Left hindlimb (tissue), 1 donor: ENCODE results near the gene PATJ.

Source experiments
- DNase-seq: peaks from one replicate; pipeline ENCODE4 v3.0.0-alpha.2; 2018

PATJ gene

GRCh38 chr1:62011006-62011405 is 268.7 kb downstream of the PATJ start:
- no peak for DNase-seq

GRCh38 chr1:62012095-62012494 is 269.8 kb downstream of the PATJ start:
- no peak for DNase-seq

GRCh38 chr1:62012836-62013235 is 270.6 kb downstream of the PATJ start:
- peak; percentile 90 for DNase-seq

GRCh38 chr1:62013264-62013663 is 271.0 kb downstream of the PATJ start:
- no peak for DNase-seq

- DNase-seq = no peak
These were observed 280.2 kb downstream of the PATJ start for GRCh38 chr1:62022382-62022983.

GRCh38 chr1:62024690-62025089 is 282.4 kb downstream of the PATJ start:
- no peak for DNase-seq

- DNase-seq = no peak
These were observed 282.9 kb downstream of the PATJ start for GRCh38 chr1:62025154-62025553.

GRCh38 chr1:62025892-62026291 is 283.6 kb downstream of the PATJ start:
- DNase-seq = no peak

- no peak for DNase-seq
These were observed 287.4 kb downstream of the PATJ start for GRCh38 chr1:62029704-62030103.

GRCh38 chr1:62034790-62035189 is 292.5 kb downstream of the PATJ start:
- no peak for DNase-seq

- DNase-seq = no peak
These were observed 295.0 kb downstream of the PATJ start for GRCh38 chr1:62037274-62037673.

- no peak for DNase-seq
These were observed 296.5 kb downstream of the PATJ start for GRCh38 chr1:62038594-62039284.

- DNase-seq = no peak
These were observed 298.2 kb downstream of the PATJ start for GRCh38 chr1:62040450-62040849.

- DNase-seq = no peak
These were observed 298.7 kb downstream of the PATJ start for GRCh38 chr1:62040973-62041372.

- no peak for DNase-seq
These were observed 300.9 kb downstream of the PATJ start for GRCh38 chr1:62043154-62043553.

GRCh38 chr1:62045574-62045973 is 303.3 kb downstream of the PATJ start:
- no peak for DNase-seq

GRCh38 chr1:62046927-62047326 is 304.6 kb downstream of the PATJ start:
- no peak for DNase-seq

GRCh38 chr1:62050165-62050564 is 307.9 kb downstream of the PATJ start:
- no peak for DNase-seq

- no peak for DNase-seq
These were observed 310.7 kb downstream of the PATJ start for GRCh38 chr1:62052946-62053345.

GRCh38 chr1:62054188-62054587 is 311.9 kb downstream of the PATJ start:
- DNase-seq = no peak

GRCh38 chr1:62057230-62057629 is 314.9 kb downstream of the PATJ start:
- DNase-seq = no peak

GRCh38 chr1:62057641-62058290 is 315.5 kb downstream of the PATJ start:
- no peak for DNase-seq

GRCh38 chr1:62058956-62059355 is 316.7 kb downstream of the PATJ start:
- no peak for DNase-seq

GRCh38 chr1:62062087-62062486 is 319.8 kb downstream of the PATJ start:
- DNase-seq = no peak
